OCI-LY3 (cell line): ENCODE data around the gene MED4.

ENCODE experiments used
- EZH2phosphoT487 ChIP-seq: fragments of 200-600 bp; shearing (Covaris generic); IDR thresholded peaks from 2 replicates; pipeline ENCODE4 v1.6.1; 2018; ENCODE audit warnings: antibody characterized with exemption, mixed run types, low read depth
- TF ChIP-seq, protein P1 (sequence below): fragments of 200-600, 300-600 bp; sonication (generic); IDR thresholded peaks from 2 replicates; pipeline ENCODE4 v1.5.1; 2014; ENCODE audit warnings: antibody characterized with exemption, low read length, low read depth

- TF ChIP-seq, protein P1, sequence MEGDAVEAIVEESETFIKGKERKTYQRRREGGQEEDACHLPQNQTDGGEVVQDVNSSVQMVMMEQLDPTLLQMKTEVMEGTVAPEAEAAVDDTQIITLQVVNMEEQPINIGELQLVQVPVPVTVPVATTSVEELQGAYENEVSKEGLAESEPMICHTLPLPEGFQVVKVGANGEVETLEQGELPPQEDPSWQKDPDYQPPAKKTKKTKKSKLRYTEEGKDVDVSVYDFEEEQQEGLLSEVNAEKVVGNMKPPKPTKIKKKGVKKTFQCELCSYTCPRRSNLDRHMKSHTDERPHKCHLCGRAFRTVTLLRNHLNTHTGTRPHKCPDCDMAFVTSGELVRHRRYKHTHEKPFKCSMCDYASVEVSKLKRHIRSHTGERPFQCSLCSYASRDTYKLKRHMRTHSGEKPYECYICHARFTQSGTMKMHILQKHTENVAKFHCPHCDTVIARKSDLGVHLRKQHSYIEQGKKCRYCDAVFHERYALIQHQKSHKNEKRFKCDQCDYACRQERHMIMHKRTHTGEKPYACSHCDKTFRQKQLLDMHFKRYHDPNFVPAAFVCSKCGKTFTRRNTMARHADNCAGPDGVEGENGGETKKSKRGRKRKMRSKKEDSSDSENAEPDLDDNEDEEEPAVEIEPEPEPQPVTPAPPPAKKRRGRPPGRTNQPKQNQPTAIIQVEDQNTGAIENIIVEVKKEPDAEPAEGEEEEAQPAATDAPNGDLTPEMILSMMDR = no peak
- no peak for TF ChIP-seq EZH2phosphoT487
Measured at GRCh38 chr13:48074006-48074405, 20.9 kb downstream of the MED4 start.
